Thymus (tissue), 2 donors: ENCODE results near the gene TAC4. TPM values are rescaled to one million over a fixed set of nuclear protein-coding genes. Genes with fewer than 3 reads are reported as not detected.

Experiments
- polyA plus RNA-seq: library from polyadenylated mRNA; stranded (reverse); fragments of 200-250 nt; gene quantifications from one replicate; pipeline ENCODE4 v1.2.3, GENCODE V29; 2013
- total RNA-seq: library from RNA; stranded (reverse); fragments of 120-200 nt; gene quantifications from one replicate; pipeline ENCODE4 v1.2.4, GENCODE V29; 2013
- donor health status: healthy.

Gene TAC4
- total and polyA plus RNA-seq, 2 donors, result 0.14 to 0.32 TPM

Other genes starting within 250 kb of the TAC4 start
- gene SPOP, start 170.0 kb downstream of the TAC4 start, total RNA-seq, result 64.3 TPM
- 54.7 TPM for gene SPOP, start 170.0 kb downstream of the TAC4 start, polyA plus RNA-seq
- gene SLC35B1, start 140.1 kb downstream of the TAC4 start, total RNA-seq, result 33.3 TPM
- gene SLC35B1, start 140.1 kb downstream of the TAC4 start, polyA plus RNA-seq, result 50.0 TPM
- gene FAM117A, start 83.9 kb downstream of the TAC4 start, total RNA-seq, result 10.3 TPM
- 13.6 TPM for gene FAM117A, start 83.9 kb downstream of the TAC4 start, polyA plus RNA-seq
- 28.9 TPM for gene KAT7, start 59.4 kb downstream of the TAC4 start, total RNA-seq
- gene KAT7, start 59.4 kb downstream of the TAC4 start, polyA plus RNA-seq, result 14.2 TPM
- gene DLX4, start 121.1 kb upstream of the TAC4 start, total RNA-seq, result 0.09 TPM
- gene DLX4, start 121.1 kb upstream of the TAC4 start, polyA plus RNA-seq, result 0.46 TPM
- 0.09 TPM for gene DLX3, start 147.2 kb upstream of the TAC4 start, total RNA-seq
- 1.1 TPM for gene DLX3, start 147.2 kb upstream of the TAC4 start, polyA plus RNA-seq
- gene ITGA3, start 208.0 kb upstream of the TAC4 start, total RNA-seq, result 9.1 TPM
- gene ITGA3, start 208.0 kb upstream of the TAC4 start, polyA plus RNA-seq, result 27.7 TPM
- gene PDK2, start 247.3 kb upstream of the TAC4 start, total RNA-seq, result 10.7 TPM
- 14.5 TPM for gene PDK2, start 247.3 kb upstream of the TAC4 start, polyA plus RNA-seq